RWPE2 (cell line): ENCODE results near the gene ADAMTS4.

Experiments
- ATAC-seq: fragments of 200-7000 bp; cut with Tn5 transposase; 3 replicates; pipeline ENCODE4 v1.9.1; 2021; ENCODE audit warnings: low read depth
- DNase-seq: peaks from one replicate; pipeline ENCODE4 v3.0.0-alpha.2; 2020; ENCODE audit warnings: low spot score
- H3K27ac ChIP-seq: fragments of 450-650 bp; 2 replicates; pipeline ENCODE4 v1.5.1; 2017; ENCODE audit warnings: mild to moderate bottlenecking; ENCODE audit not compliant: poor library complexity, severe bottlenecking
- H3K27me3 ChIP-seq: fragments of 250-450 bp; sonication (Bioruptor Pico); 2 replicates; pipeline ENCODE4 v1.5.1; 2021; ENCODE audit warnings: mild to moderate bottlenecking, moderate library complexity; ENCODE audit not compliant: insufficient read depth, poor library complexity, severe bottlenecking
- H3K36me3 ChIP-seq: fragments of 250-450 bp; sonication (Bioruptor Pico); 2 replicates; pipeline ENCODE4 v1.5.1; 2020; ENCODE audit warnings: low read depth, mild to moderate bottlenecking, moderate library complexity
- H3K4me1 ChIP-seq: fragments of 250-450 bp; sonication (Bioruptor Pico); 2 replicates; pipeline ENCODE4 v1.5.1; 2021; ENCODE audit warnings: mild to moderate bottlenecking, moderate library complexity; ENCODE audit not compliant: insufficient read depth, poor library complexity, severe bottlenecking
- H3K4me3 ChIP-seq: fragments of 250-450 bp; sonication (Bioruptor Pico); 2 replicates; pipeline ENCODE4 v1.5.1; 2021; ENCODE audit warnings: mild to moderate bottlenecking, moderate library complexity; ENCODE audit not compliant: severe bottlenecking
- H3K9me3 ChIP-seq: fragments of 250-450 bp; sonication (Bioruptor Pico); 2 replicates; pipeline ENCODE4 v1.5.1; 2021; ENCODE audit warnings: mild to moderate bottlenecking, moderate library complexity; ENCODE audit not compliant: severe bottlenecking
- TF ChIP-seq, protein P1 (sequence below): fragments of 450-650 bp; IDR thresholded peaks from one replicate; pipeline ENCODE4 v1.5.1; 2017; ENCODE audit warnings: mild to moderate bottlenecking, moderate library complexity; ENCODE audit not compliant: poor library complexity, severe bottlenecking

The ADAMTS4 gene

DNA sequence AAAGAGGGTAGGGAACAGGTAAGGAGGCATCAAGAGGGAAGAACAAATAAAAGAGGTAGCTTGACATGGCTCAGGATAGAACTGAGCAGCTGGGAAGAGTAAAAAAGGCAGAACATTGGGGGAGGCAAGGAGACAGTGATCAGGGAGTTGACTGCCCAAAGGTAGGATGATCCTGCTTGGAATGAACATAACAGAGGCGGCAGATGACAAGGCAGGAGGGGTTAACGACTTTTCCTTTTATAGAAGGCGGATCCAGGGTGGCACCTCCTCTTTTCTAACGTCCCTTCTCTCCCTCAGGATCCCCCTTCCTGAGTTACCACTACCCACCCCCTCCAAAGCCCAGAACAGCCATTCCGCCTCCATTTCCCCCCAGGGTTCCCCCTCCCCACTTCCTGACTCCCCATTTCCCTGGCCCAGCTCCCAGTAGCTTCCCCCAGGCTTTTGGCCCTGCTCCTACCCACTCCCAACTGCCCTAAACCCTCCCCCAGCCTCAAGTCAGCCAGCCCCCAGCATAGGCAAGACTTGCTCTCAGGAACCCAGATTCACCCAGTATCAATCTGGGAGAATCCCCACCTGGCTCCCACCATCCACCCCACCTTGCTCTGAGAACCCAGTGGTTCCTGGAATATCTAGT lies 769 bp upstream of the ADAMTS4 start:
- peaks cover 6% of the 10 kb centered on the region for H3K4me1 ChIP-seq
- ATAC-seq, result no peak
- no peak for DNase-seq
- H3K36me3 ChIP-seq, result peaks cover 15% of the 10 kb centered on the region
- no peak overlapping the region for H3K27ac ChIP-seq
- H3K9me3 ChIP-seq, result no peaks in the 10 kb centered on the region
- TF ChIP-seq, protein P1, sequence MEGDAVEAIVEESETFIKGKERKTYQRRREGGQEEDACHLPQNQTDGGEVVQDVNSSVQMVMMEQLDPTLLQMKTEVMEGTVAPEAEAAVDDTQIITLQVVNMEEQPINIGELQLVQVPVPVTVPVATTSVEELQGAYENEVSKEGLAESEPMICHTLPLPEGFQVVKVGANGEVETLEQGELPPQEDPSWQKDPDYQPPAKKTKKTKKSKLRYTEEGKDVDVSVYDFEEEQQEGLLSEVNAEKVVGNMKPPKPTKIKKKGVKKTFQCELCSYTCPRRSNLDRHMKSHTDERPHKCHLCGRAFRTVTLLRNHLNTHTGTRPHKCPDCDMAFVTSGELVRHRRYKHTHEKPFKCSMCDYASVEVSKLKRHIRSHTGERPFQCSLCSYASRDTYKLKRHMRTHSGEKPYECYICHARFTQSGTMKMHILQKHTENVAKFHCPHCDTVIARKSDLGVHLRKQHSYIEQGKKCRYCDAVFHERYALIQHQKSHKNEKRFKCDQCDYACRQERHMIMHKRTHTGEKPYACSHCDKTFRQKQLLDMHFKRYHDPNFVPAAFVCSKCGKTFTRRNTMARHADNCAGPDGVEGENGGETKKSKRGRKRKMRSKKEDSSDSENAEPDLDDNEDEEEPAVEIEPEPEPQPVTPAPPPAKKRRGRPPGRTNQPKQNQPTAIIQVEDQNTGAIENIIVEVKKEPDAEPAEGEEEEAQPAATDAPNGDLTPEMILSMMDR, result no peak
- no peaks in the 10 kb centered on the region for H3K27me3 ChIP-seq
- H3K4me3 ChIP-seq, result no peak overlapping the region

DNA sequence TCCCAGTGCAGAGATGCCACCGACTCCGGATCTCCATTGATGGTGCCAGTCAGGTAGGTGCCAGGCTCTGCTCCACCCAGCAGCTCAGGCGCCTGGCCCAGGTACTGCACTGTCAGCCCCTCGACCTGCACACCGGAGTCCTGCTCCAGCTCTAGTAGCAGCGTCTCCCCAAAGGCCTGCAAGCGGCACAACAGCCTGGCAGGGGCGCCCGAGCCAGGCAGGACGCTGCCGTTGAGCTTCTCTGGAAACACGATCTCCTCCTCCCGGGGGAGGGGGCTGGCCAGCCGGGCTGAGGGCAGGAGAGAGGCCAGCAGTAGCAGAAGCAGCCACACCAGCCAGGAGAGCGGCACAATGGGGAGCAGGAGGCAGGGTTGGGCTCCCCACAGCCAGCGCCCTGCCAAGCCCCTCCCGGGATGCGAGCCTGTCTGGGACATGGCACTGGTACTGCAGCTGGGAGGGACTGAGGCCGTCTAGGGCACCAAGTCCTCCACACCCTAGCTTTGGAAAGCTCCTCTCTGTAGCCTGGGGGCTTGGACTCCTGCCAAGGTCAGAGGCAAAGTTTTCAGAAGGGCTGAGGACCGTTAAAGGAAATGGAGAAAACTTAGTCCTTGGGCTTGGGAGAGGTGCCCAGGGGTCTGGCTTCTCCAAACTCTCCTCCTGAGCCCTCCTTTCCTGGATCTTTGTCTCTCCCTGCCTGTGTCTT lies 509 bp downstream of the ADAMTS4 start:
- ATAC-seq, result peak; percentile 22; the same call in 2 of the 3 replicates
- Histone ChIP-seq H3K4me1 (peaks cover 6% of the 10 kb centered on the region), H3K9me3 (no peaks in the 10 kb centered on the region), H3K36me3 (peaks cover 2% of the 10 kb centered on the region), H3K27me3 (no peaks in the 10 kb centered on the region), H3K4me3 (no peak overlapping the region), H3K27ac (no peak overlapping the region)
- no peak for DNase-seq
- TF ChIP-seq, protein P1, result no peak

DNA sequence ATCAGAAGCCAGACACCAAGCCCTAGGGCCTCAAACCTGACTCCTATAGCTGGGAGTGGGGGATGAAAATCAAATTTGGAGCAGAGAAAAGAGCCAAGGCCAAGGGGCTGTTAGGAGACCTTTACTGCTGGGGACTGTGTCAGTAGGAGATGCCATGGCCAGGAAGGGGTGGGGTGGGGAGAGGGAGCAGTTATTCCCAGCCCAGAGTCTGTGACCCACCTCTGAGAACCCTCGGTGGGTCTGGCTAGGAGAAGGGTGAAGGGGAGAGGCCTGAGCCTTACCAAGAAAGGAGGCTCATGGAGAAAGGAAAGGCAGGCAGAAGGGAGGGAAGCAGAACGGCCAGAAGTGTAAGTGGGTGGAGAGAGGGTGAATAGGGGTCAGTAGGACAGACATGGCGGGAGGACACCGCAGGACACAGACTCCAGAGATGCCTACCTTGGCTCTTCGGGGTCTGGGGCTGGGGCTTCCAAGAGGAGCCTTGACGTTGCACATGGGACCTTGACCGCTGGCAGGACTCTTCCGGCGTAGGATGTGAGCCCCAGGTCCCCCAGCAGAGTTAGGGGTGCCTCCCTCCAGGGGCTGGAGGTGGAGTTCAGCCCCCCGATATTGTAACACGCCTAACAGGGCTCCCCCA lies 1.2 kb downstream of the ADAMTS4 start:
- ATAC-seq, result no peak
- no peaks in the 10 kb centered on the region for H3K27me3 ChIP-seq
- DNase-seq, result no peak
- no peaks in the 10 kb centered on the region; the same call in 1 of the 2 replicates for H3K36me3 ChIP-seq
- peaks cover 6% of the 10 kb centered on the region for H3K4me1 ChIP-seq
- H3K27ac ChIP-seq, result no peak overlapping the region
- H3K9me3 ChIP-seq, result no peaks in the 10 kb centered on the region
- TF ChIP-seq, protein P1, result no peak
- no peak overlapping the region for H3K4me3 ChIP-seq

DNA sequence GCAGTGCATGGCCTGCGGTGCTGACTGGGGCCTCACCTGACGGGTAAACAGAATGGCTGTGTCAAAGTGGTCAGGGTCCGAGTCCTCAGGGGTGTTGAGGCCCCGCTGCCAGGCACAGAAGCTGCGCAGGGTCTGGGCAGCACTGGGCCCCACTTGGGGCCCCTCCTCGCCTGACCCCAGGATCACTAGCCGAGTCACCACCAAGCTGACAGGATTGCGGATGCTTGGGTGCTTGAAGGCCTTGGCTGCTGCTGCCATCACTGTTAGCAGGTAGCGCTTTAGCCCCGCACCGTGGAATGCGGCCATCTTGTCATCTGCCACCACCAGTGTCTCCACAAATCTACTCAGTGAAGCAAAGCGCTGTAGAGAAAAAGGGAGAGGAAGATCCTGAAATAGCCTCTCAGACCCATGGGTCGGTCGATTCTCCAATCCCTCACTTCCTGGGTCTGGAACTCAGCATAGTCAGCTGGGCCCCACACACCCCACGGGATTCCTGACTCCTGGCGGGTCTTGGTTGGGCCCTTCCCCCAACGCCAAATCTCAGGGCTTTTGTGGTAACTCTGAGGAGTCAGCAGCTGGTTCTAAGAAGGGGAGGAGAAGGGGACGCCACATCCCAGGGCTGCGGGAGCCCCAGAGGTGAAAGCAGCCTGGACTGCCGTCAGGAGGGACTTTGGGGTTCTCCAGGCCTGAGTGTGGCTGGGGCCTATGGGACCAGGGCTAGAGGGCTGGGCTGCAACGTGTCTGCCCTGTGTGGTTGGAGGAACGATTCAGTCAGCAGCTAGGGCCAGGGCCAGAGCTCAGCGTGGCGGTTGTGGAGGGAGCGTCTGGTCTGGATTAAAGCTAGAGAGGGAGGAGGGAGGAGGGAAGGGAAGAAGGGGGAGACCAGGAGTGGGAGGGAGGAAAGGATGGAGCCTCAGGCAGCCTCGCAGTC lies 2.1 kb downstream of the ADAMTS4 start:
- DNase-seq (no peak), ATAC-seq (no peak)
- Histone ChIP-seq H3K36me3 (no peaks in the 10 kb centered on the region), H3K4me3 (no peak overlapping the region), H3K9me3 (no peaks in the 10 kb centered on the region), H3K4me1 (peaks cover 6% of the 10 kb centered on the region), H3K27me3 (no peaks in the 10 kb centered on the region), H3K27ac (no peak overlapping the region)
- TF ChIP-seq, protein P1, result no peak
